DOHH2 (cell line): Measurements from ENCODE around the gene PELI3.

ENCODE experiments used
- EZH2phosphoT487 ChIP-seq: fragments of 200-600 bp; sonication (generic); IDR thresholded peaks from 2 replicates; pipeline ENCODE4 v1.6.1; 2017; ENCODE audit warnings: borderline replicate concordance, mild to moderate bottlenecking, antibody characterized with exemption, low read length, moderate library complexity, mixed read lengths
- TF ChIP-seq, protein P1 (sequence below): fragments of 200-600 bp; sonication (generic); IDR thresholded peaks from one replicate; pipeline ENCODE4 v1.5.1; 2014; ENCODE audit warnings: antibody characterized with exemption, mild to moderate bottlenecking, low read depth, low read length; ENCODE audit not compliant: poor library complexity, severe bottlenecking

DNA sequence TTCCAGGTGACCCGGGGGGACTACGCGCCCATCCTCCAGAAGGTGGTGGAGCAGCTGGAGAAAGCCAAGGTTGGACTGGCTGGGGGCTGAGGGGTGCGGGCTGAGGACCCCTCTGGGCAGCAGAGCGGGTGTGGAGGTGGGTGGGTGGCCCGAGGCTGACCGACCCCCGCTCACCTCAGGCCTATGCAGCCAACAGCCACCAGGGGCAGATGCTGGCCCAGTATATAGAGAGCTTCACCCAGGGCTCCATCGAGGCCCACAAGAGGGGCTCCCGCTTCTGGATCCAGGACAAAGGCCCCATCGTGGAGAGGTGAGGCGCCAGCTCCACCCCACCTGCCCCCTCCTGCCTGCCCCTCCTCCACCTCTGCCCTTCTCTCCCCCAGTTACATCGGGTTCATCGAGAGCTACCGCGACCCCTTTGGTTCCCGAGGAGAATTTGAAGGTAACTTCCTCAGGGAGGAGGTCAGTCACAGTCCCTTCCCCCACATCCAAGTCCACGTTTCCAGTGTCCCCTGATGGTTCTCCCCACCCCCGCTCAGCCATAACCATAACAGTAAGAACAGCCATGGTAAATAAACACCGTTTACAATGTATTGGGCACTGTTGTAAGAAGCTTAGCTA, 24.7 kb downstream of the PELI3 start:
- TF ChIP-seq, protein P1, sequence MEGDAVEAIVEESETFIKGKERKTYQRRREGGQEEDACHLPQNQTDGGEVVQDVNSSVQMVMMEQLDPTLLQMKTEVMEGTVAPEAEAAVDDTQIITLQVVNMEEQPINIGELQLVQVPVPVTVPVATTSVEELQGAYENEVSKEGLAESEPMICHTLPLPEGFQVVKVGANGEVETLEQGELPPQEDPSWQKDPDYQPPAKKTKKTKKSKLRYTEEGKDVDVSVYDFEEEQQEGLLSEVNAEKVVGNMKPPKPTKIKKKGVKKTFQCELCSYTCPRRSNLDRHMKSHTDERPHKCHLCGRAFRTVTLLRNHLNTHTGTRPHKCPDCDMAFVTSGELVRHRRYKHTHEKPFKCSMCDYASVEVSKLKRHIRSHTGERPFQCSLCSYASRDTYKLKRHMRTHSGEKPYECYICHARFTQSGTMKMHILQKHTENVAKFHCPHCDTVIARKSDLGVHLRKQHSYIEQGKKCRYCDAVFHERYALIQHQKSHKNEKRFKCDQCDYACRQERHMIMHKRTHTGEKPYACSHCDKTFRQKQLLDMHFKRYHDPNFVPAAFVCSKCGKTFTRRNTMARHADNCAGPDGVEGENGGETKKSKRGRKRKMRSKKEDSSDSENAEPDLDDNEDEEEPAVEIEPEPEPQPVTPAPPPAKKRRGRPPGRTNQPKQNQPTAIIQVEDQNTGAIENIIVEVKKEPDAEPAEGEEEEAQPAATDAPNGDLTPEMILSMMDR = peak; percentile 32
- no peak for TF ChIP-seq EZH2phosphoT487
